ENCODE measurements around the gene MYT1. TPM values are rescaled to one million over a fixed set of nuclear protein-coding genes. Genes with fewer than 3 reads are reported as not detected.
"Not testable (repeated sequence)": the region's sequence is repeated elsewhere in the genome, so short reads cannot be mapped to it uniquely, and the experiment has no call there.

MYT1 gene
- 4.0 TPM for polyA plus RNA-seq (2012; ENCODE audit: insufficient read depth, insufficient read length)

DNA sequence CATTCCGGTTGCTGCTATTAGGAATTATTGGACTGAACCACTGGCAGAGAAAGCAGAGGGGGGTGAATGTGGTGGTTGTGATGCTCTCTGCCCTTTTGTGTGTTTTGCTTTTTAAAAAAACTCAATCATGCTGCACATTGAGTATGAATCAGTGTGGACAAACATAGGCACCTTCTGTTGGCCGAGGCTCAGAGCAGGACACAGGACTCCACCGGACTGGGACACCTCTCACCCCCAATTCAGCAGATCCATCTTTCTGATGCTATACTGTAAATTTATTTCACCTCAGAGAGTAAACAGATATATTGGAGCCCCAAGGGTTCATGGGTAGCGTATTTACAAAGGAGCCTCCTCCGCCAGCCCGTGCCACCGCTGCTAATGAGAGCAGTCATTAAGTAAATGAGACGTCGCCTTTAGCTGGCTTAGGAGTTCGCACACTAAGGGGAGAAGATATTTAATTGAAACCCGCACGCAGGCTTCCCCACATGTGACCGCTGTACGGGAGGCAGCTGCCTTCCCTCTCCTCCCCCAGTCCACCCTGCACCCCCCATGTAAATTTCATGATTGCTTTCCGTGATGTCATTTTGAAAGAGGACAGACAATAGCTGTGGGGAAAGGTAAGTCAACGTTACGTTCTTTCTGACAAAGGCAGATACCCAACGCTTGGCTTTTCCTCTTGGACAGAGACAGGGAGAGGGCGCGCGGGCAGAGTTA lies at the start of gene MYT1:
TSS of gene MYT1 (plus strand) at position 330 of the 714 bp plus-strand sequence. CDS start 34,410 bp downstream, outside the sequence.
- no peak within 1 kb of the TSS for H3K4me3 ChIP-seq (ENCODE audit: low read length)
- no peak for DNase-seq (ENCODE audit: low read depth, low spot score)

DNA sequence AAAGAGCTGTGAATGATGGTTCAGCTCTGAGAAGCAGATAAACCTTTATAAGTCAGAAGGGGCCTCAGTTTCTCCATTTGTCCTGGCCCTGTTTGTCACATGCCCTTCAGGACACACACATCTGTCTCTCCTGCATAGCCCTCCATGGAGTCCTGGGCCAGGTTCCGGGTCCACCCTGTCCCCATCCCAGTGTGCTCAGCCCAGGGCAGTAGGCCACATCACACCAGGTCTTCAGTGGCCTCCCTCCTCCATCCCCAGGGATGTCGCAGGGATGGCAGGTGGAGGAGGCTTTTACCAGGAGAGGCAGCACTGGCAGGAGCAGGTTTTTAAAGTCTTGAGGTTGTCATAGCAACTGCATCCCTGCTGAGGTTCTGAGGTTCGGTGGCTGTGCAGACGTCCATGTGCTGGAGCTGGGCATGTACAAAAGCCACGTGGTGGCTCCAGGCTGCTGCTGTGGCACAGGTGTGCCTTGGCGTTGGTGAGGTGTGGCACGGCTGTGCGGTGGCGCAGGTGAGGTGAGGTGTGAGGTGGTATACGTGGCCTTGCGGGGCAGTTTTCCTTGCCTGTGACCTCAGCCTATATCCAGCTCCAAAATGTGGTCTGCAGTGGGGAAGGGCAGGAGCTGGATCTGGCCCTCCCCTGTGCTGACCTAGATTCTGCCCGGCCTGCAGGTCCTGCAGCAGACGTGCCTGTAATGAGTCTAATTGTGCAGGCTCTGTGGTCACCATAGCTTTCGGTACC lies 48.9 kb upstream of the MYT1 start:
- DNase-seq (ENCODE audit: low read depth, low spot score): no peak
- H3K4me3 ChIP-seq (ENCODE audit: low read length): no peak overlapping the region

DNA sequence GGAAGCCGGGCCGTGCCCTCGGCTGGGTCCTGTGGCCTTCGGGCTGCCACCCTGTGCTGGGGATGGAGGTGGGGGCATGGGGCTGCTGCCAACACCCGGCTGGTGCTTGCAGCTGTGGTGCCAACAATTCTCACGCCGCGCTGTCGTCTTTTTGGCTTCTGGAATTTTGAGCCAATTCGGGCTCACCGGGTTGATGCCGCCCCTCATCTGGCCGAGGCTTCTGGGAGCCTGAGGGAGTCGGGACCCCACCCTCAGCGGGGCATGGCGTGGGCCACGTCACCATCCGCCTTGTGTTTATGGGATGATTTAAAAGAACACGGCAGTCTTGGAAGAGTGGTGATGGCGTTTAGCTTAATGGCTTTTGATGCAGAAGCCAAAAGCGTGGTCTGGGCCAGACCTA lies 48.2 kb upstream of the MYT1 start:
- no peak for DNase-seq (ENCODE audit: low read depth, low spot score)
- no peak overlapping the region for H3K4me3 ChIP-seq (ENCODE audit: low read length)

DNA sequence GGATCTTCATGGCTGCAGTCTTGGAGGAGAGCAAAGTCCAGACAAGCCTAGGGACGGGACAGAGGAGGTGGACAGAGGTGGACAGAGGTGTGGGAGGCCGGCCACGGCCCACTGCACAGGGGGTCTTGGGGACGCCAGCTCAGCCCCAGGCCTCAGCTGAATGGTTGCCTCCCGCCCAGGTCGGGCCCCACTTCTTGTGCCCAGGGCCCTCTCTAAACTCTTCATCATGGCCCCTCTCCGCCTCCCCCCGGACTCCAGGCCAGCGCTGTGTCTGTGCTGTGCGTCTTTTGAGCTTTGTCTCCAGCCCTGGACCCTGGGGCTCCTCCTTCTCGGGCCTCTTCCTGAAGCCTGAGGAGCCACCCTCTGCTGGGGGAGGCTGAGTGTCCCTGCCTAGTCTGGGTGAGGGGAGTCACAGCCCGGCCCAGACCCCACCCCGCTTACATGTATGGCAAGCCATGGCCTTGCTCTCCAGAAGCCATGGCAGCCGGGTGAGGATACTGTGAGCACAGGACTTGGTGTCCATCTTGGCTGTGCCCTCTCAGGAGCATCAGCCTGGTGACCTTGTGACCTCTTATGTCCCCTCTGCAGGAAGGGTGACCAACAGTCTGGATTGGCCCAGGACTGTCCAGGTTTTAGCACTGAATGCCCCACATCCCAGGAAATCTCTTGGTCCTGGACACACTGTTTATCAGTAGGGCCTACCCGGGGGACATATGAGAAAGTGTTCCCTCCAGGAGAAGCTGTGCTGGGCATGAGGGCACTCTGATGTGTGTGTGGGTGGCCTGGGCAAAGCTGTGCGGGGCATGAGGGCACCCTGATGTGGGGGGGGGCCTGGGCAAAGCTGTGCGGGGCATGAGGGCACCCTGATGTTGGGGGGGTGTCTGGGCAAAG lies 47.5 kb upstream of the MYT1 start:
- DNase-seq (ENCODE audit: low read depth, low spot score): no peak
- no peak overlapping the region for H3K4me3 ChIP-seq (ENCODE audit: low read length)

DNA sequence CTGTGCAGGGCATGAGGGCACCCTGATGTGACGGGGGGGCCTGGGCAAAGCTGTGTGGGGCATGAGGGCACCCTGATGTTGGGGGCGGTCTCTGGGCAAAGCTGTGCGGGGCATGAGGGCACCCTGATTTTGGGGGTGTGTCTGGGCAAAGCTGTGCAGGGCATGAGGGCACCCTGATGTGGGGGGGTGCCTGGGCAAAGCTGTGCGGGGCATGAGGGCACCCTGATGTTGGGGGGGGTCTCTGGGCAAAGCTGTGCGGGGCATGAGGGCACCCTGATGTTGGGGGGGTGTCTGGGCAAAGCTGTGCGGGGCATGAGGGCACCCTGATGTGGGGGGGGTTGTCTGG lies 46.8 kb upstream of the MYT1 start:
- not testable (repeated sequence) for DNase-seq (ENCODE audit: low read depth, low spot score); H3K4me3 ChIP-seq (ENCODE audit: low read length)

DNA sequence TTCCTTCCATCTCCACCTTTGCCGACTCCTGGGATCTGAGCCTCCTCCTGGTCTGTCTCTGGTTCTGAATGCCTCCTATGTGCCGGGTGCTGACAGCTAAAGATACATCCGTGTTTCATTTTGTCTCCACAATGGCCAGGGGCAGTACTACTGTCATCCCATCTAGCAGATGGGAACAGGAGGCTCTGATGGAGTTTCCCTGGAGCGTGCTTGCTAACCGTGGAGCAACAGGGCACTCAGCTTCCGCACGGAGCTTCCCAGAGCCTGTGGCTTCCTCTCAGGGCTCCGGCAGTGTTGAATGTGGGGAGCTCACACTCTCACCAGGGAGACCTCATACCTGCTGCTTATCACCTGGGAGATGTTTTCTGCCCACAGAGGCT lies 45.0 kb upstream of the MYT1 start:
- DNase-seq (ENCODE audit: low read depth, low spot score): no peak
- H3K4me3 ChIP-seq (ENCODE audit: low read length): no peak overlapping the region

DNA sequence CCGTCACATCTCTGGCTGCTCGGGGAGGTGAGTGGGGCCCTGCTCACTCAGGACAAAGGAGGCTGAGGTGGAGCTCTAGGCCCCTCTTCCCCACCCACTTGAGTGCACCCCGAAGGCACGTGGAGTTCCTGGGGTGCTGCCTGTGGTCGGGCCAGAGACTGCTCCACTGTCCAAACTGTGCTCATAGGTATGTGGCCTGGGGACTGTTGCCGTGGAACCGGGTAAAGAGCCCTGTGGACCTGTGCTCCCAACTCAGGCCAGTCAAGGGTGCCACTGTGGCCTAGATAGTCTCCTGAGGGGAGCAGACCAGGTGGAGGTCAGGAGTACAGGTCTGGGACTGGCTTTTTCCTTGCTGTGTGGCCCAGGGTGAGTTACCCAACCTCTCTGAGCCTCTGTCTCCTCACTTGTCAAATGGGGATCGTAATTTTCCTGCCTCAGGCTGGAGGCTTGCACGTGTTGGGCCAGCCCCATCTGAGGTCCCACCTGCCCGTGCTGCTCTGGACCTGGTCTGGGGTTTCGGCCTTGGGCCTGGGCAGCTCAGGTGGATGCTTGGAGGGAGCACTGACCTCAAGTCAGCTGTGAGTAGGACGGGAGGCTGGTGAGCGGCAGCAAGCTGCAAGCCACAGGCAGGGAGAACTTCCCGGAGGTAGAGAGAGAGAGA lies 44.4 kb upstream of the MYT1 start:
- no peak overlapping the region for H3K4me3 ChIP-seq (ENCODE audit: low read length)
- DNase-seq (ENCODE audit: low read depth, low spot score): no peak

DNA sequence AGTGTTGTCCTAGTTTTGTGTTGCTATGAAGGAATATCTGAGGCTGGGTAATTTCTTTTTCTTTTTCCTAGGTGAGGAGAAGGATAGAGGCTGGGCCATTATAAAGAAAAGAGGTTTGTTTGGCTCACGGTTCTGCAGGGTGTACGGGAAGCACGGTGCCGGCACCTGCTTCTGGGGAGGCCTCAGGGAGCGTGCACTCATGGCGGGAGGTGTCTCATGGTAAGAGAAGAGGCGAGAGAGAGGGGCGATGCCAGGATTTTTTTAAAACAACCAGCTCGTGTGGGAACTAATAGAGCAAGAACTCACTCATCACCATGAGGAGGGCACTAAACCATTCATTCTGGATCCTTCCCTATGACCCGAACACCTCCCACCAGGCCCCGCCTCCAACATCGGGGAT lies 42.7 kb upstream of the MYT1 start:
- no peak for DNase-seq (ENCODE audit: low read depth, low spot score)
- no peak overlapping the region for H3K4me3 ChIP-seq (ENCODE audit: low read length)

DNA sequence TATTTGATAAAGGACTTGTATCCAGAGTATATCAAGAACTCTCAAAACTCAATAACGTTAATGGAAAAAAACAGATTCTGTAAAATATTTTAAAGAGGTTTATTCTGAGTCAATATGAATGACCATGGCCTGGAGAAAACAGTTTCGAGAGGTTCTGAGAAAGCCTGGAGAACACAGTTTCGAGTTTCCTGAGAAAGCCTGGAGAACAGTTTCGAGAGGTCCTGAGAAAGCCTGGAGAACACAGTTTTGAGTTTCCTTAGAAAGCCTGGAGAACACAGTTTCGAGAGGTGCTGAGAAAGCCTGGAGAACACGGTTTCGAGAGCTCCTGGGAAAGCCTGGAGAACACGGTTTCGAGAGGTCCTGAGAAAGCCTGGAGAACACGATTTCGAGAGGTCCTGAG lies 41.3 kb upstream of the MYT1 start:
- not testable (repeated sequence) for H3K4me3 ChIP-seq (ENCODE audit: low read length); DNase-seq (ENCODE audit: low read depth, low spot score)

DNA sequence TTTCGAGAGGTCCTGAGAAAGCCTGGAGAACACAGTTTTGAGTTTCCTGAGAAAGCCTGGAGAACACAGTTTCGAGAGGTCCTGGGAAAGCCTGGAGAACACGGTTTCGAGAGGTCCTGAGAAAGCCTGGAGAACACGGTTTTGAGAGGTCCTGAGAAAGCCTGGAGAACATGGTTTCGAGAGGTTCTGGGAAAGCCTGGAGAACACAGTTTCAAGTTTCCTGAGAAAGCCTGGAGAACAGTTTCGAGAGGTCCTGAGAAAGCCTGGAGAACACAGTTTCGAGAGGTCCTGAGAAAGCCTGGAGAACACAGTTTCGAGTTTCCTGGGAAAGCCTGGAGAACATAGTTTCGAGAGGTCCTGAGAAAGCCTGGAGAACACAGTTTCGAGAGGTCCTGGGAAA lies 40.7 kb upstream of the MYT1 start:
- DNase-seq (ENCODE audit: low read depth, low spot score); H3K4me3 ChIP-seq (ENCODE audit: low read length): not testable (repeated sequence)

DNA sequence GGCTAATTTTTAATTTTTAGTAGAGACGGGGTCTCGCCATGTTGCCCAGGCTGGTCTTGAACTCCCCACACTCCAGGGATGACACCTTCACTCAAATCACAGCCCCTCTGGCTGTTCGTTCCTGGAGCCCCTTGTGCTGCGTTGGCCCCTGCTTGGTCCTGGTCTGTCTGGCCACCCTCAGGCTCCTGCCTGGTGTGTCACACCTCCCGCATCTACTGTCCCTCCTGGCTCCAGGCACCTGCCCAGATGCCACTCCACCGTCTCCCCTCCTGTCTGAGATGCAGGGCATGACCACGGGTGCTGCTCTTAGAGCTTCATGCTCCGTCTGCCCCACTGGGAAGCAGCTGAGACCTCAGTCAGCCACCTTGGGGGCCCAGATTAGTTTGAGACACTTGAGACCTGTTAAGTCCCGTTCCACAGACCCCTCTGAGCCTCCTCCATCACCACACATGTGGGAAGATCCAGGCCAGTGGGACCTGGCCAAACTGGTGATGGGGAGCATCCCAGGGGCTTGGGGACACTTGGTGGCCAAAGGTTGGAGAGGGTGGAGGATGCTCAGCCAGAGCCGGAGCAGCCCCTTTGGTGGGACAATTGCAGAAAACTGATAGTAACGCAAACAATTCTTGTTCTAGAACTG lies 35.0 kb upstream of the MYT1 start:
- no peak overlapping the region for H3K4me3 ChIP-seq (ENCODE audit: low read length)
- no peak for DNase-seq (ENCODE audit: low read depth, low spot score)

DNA sequence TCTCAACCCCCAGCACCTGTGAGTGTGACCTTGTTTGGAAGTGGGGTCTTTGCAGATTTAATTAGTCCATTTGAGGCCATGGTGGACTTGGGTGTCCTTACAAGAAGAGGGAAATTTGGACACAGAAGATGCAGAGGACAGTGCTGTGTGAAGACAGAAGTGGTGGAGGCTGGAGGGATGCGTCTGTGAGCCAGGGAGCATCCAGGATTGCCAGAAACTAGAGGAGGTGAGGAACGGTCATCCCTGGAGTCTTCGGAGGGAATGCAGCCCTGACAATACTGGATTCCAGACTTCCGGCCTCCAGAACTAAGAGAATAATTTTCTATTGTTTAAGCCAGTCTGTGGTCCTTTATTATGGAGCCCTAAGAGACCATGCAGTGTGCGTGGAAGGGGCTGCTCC lies 34.0 kb upstream of the MYT1 start:
- no peak for DNase-seq (ENCODE audit: low read depth, low spot score)
- H3K4me3 ChIP-seq (ENCODE audit: low read length): no peak overlapping the region

DNA sequence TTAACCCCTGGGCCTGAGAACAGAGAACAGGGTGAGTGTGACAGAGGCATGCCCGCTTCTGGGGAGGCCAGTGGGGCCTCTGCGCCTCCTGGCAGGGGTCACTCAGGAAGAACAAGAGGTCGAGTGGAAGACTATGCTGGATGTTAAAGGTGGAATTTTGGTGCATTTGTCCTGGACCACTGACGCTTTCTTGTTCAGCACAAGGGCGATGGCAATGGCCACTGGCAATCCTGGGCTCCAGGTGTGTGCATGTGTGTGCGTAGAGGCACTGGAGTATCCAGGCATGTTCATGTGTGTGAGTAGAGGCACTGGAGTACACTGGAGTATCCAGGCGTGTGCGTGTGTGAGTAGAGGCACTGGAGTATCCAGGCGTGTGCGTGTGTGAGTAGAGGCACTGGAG lies 33.4 kb upstream of the MYT1 start:
- DNase-seq (ENCODE audit: low read depth, low spot score): no peak
- no peak overlapping the region for H3K4me3 ChIP-seq (ENCODE audit: low read length)

DNA sequence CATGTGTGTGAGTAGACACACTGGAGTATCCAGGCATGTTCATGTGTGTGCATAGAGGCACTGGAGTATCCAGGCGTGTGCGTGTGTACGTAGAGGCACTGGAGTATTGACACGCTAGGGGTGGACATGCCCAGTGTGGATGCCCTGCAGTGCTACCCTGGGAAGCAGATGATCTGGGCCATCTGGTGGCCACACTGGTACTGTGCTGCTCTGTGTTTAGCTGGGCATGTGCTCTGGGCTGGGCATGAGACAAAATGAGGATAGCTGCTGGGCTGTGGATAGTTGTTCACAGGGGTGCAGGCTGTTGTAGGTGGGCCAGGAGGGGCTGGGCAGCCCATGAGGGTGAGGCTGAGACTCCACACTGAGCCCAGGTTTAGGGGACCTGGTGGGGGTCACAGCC lies 32.8 kb upstream of the MYT1 start:
- no peak for DNase-seq (ENCODE audit: low read depth, low spot score)
- no peak overlapping the region for H3K4me3 ChIP-seq (ENCODE audit: low read length)

DNA sequence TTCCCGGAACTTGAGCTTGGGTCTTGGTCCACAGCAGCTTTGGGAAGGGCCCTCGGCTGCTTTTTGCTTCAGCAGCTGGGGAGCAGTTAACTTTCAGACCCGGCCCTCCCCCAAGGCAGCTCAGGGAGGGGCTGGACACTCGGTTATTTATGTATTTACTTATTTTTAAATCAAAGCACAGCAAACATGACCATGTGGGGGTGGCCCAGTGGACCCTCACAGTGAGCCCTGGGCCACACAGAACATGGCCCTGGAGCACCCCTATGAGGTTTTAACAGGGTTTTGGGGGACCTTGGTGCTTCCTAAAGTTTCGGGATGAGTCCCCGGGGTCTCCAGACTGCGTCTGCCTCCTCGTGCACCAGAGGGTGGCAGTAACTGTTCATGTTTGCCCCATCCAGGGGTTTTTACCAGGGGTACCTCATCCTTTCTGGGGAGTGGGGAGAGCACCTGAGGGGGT lies 30.3 kb upstream of the MYT1 start:
- no peak overlapping the region for H3K4me3 ChIP-seq (ENCODE audit: low read length)
- no peak for DNase-seq (ENCODE audit: low read depth, low spot score)

DNA sequence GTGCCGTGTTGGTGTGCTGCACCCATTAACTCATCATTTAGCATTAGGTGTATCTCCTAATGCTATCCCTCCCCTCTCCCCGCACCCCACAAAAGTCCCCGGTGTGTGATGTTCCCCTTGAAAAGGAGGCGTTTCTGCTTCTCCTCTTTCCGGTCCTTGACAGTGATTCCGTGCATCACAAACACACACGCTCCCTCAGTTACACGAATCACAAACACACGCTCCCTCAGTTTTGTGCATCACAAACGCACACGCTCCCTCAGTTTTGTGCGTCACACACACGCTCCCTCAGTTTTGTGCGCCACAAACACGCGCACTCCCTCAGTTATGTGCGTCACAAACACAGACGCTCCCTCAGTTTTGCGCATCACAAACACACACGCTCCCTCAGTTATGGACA lies 29.5 kb upstream of the MYT1 start:
- not testable (repeated sequence) for H3K4me3 ChIP-seq (ENCODE audit: low read length)

DNA sequence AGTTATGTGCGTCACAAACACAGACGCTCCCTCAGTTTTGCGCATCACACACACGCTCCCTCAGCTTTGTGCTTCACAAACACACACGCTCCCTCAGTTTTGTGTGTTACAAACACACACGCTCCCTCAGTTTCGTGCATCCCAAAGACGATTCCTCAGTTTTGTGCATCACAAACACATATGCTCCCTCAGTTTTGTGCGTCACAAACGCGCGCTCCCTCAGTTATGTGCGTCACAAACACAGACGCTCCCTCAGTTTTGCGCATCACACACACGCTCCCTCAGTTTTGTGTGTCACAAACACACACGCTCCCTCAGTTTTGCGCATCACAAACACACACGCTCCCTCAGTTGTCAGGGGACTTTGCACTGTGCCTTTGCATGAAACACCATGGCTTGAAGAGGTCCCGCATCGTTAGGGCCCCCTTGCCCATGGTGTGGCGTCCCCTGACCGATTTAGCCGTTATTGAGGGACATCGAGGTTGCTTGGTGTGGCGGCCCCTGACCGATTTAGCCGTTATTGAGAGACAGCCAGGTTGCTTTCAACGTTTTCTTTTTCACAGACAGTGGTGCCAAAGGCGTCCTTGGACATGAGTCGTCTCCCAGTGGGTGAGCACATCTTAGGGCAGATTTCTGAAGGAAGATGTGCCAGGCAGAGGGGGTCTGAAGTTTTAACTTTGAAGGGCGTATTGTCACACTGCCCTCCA lies 28.1 kb upstream of the MYT1 start:
- no peak for DNase-seq (ENCODE audit: low read depth, low spot score)
- no peak overlapping the region for H3K4me3 ChIP-seq (ENCODE audit: low read length)

More for the DNA sequence above, 29.5 kb upstream of the MYT1 start:
- DNase-seq (ENCODE audit: low read depth, low spot score): not testable (repeated sequence)

DNA sequence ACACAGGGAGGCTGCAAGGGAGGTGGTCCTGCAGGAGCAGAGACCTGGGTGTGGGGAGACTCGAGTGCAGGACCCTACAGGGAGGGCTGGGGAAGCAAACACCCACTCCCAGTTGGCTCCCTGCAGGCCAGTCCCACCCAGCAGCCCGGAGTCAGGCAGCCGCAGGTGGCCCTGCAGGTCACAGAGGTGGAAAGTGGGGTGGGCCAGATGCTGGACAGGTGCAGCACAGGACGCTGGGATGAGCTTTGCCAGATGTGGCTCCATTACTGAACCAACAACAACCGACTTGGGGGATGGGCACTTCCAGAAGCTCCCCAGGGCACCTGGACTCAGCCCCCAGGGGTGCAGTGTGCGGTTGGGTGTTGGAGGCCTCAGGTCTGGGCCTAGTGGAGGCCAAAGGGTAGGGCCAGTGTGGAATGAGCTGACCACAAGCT lies 26.6 kb upstream of the MYT1 start:
- no peak for DNase-seq (ENCODE audit: low read depth, low spot score)
- no peak overlapping the region for H3K4me3 ChIP-seq (ENCODE audit: low read length)
